Measurements from ENCODE around the gene ADAMTS12. TPM values are rescaled to one million over a fixed set of nuclear protein-coding genes. Genes with fewer than 3 reads are reported as not detected.
"Not testable (repeated sequence)": the region's sequence is repeated elsewhere in the genome, so short reads cannot be mapped to it uniquely, and the experiment has no call there.

ADAMTS12 gene
- total and polyA plus RNA-seq, 2 experiments from 2014 or later = 7.8 to 11.5 TPM

DNA sequence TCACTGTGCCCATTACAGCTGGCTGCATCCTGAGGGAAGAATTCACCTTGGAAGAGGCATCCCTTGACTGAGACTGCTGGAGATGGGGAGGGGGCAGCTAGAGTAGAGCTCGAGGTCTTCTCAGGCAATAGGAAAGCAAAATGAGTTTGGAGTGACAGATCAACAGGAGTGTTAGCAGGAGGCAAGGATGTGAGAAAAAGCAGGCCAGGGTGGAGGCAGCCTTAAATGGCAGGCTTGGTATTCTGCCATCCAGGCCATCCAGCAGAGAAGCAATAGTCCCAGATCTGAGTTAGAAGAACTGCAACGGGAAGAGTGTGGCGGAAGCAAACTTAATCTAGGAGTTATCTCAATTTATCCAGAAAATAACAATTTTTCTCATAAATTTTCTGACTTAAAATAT is 6.1 kb downstream of the ADAMTS12 start:
- in situ Hi-C loops (cut with MboI) = no loop called here
- Histone ChIP-seq H3K4me1 (ENCODE audit: insufficient read depth) (peaks cover 22% of the 10 kb centered on the region), H3K9ac (no peak overlapping the region), H3K4me3 (no peak overlapping the region), H3F3A (ENCODE audit: insufficient read depth) (peaks cover 3% of the 10 kb centered on the region; the same call in 1 of the 2 replicates), H3K9me3 (ENCODE audit: low read depth) (no peaks in the 10 kb centered on the region), H3K79me2 (ENCODE audit: insufficient read depth) (peaks cover 65% of the 10 kb centered on the region), H2AFZ (no peak overlapping the region), H3K27me3 (replicated peaks; ENCODE audit: insufficient read depth) (no peaks in the 10 kb centered on the region), H3K4me2 (ENCODE audit: unreplicated experiment) (no peak overlapping the region), H4K20me1 (ENCODE audit: insufficient read depth) (no peaks in the 10 kb centered on the region), H3K36me3 (ENCODE audit: low read depth) (no peaks in the 10 kb centered on the region), H3K9me2 (ENCODE audit: insufficient read depth) (no peaks in the 10 kb centered on the region), H3K27ac (no peak overlapping the region)
- 57 to 61% methylated on average over 3 of the region's 3 CpGs for whole genome bisulfite sequencing, 2 experiments (ENCODE audit: low coverage in 1 of 2, low lambda C conversion rate in 2 of 2, missing lambda C conversion rate in 2 of 2)
- DNase-seq = no peak
- no peak for TF ChIP-seq EZH2 (IDR thresholded peaks at IDR 0.05; ENCODE audit: insufficient read depth, poor library complexity, severe bottlenecking)
- TF ChIP-seq EZH2phosphoT487 (IDR thresholded peaks at IDR 0.05; ENCODE audit: insufficient read depth, low read depth) = no peak

DNA sequence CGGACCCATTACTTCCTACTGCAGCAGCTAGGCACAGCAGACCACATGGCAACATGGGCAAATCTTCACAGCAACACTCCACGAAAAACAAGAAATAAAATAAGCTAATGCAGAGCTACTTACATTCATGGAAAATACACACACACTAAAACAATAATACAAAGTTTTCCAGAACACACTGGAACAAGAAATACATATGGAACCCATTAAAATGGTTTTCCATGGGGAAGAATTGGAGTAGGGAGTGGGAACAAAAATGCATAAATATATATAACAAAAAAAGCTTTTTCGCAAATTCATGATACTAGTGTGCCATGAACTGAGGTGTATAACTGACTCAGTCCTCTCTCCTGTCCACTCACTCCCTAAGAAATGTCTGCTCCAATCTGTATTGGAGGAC is 8.3 kb downstream of the ADAMTS12 start:
- WGBS, 2 experiments (ENCODE audit: low coverage in 1 of 2, low lambda C conversion rate in 2 of 2, missing lambda C conversion rate in 2 of 2) = 86 to 95% methylated on average over 3 of the region's 3 CpGs
- H2AFZ ChIP-seq = no peak overlapping the region
- no peaks in the 10 kb centered on the region for H3K9me2 ChIP-seq (ENCODE audit: insufficient read depth)
- H3K27me3 ChIP-seq (replicated peaks; ENCODE audit: insufficient read depth) = no peaks in the 10 kb centered on the region
- no peaks in the 10 kb centered on the region for H3K36me3 ChIP-seq (ENCODE audit: low read depth)
- no peaks in the 10 kb centered on the region for H3F3A ChIP-seq (ENCODE audit: insufficient read depth)
- H3K27ac ChIP-seq = no peak overlapping the region
- peaks cover 44% of the 10 kb centered on the region for H3K79me2 ChIP-seq (ENCODE audit: insufficient read depth)
- no peak overlapping the region for H3K4me2 ChIP-seq (ENCODE audit: unreplicated experiment)
- no peak overlapping the region for H3K4me3 ChIP-seq
- no peaks in the 10 kb centered on the region for H3K9me3 ChIP-seq (ENCODE audit: low read depth)
- H4K20me1 ChIP-seq (ENCODE audit: insufficient read depth) = no peaks in the 10 kb centered on the region
- TF ChIP-seq EZH2 (IDR thresholded peaks at IDR 0.05; ENCODE audit: insufficient read depth, poor library complexity, severe bottlenecking) (no peak), EZH2phosphoT487 (IDR thresholded peaks at IDR 0.05; ENCODE audit: insufficient read depth, low read depth) (no peak)
- no peak for DNase-seq
- H3K9ac ChIP-seq = no peak overlapping the region
- in situ Hi-C loops (cut with MboI) = no loop called here
- peaks cover 3% of the 10 kb centered on the region for H3K4me1 ChIP-seq (ENCODE audit: insufficient read depth)

DNA sequence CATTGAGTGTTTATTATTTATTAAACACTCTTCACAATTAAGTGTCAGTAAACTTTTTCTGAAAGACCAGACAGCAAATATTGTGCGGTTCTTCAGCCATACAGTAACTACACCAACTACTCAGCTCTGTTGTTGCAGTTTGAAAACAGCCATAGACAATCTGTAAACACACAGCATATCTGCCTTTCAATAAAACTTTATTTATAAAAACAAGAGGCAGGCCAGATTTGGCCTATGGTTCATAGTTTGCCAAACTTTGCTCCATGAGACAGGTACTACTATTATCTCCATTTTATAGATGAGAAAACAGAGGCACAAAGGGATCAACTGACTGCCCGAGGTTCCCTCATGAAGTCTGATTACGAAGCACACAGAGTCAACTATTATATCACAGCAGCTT is 11.5 kb downstream of the ADAMTS12 start:
- H3K9ac ChIP-seq = no peak overlapping the region
- H3K36me3 ChIP-seq (ENCODE audit: low read depth) = no peaks in the 10 kb centered on the region
- no peak overlapping the region for H3K4me2 ChIP-seq (ENCODE audit: unreplicated experiment)
- H3F3A ChIP-seq (ENCODE audit: insufficient read depth) = no peaks in the 10 kb centered on the region
- in situ Hi-C loops (cut with MboI) = no loop called here
- no peaks in the 10 kb centered on the region for H3K9me2 ChIP-seq (ENCODE audit: insufficient read depth)
- TF ChIP-seq EZH2 (IDR thresholded peaks at IDR 0.05; ENCODE audit: insufficient read depth, poor library complexity, severe bottlenecking) = no peak
- no peak for TF ChIP-seq EZH2phosphoT487 (IDR thresholded peaks at IDR 0.05; ENCODE audit: insufficient read depth, low read depth)
- no peak for DNase-seq
- 93 to 99% methylated on average over 3 of the region's 3 CpGs for WGBS, 2 experiments (ENCODE audit: low coverage in 1 of 2, low lambda C conversion rate in 2 of 2, missing lambda C conversion rate in 2 of 2)
- no peak overlapping the region for H2AFZ ChIP-seq
- no peaks in the 10 kb centered on the region for H3K9me3 ChIP-seq (ENCODE audit: low read depth)
- H4K20me1 ChIP-seq (ENCODE audit: insufficient read depth) = no peaks in the 10 kb centered on the region
- no peak overlapping the region for H3K4me3 ChIP-seq
- peaks cover 26% of the 10 kb centered on the region for H3K79me2 ChIP-seq (ENCODE audit: insufficient read depth)
- no peaks in the 10 kb centered on the region for H3K27me3 ChIP-seq (replicated peaks; ENCODE audit: insufficient read depth)
- H3K4me1 ChIP-seq (ENCODE audit: insufficient read depth) = peaks cover 9% of the 10 kb centered on the region; the same call in 1 of the 2 replicates
- H3K27ac ChIP-seq = no peak overlapping the region

DNA sequence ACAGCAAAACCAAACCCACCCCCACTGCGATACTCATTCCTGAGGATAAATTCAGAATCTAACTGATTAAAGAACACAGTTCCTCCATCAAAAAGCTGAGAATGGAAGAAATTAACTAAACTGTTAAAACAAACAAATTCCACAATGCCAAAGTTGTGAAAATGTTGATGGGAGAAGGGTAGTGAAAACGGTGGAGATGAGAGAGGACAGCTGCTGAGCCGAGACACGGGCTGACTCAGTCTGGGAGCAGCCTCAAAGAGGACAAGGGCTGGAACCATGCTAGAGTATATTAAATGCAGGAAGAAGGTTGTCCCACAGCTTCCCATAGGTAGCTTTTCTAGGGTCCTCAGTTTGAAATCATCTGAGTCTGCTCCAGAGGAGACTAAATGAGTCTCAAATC is 14.3 kb downstream of the ADAMTS12 start:
- H3K9me3 ChIP-seq (ENCODE audit: low read depth) = no peaks in the 10 kb centered on the region
- H3K4me1 ChIP-seq (ENCODE audit: insufficient read depth) = peaks cover 9% of the 10 kb centered on the region; the same call in 1 of the 2 replicates
- H3F3A ChIP-seq (ENCODE audit: insufficient read depth) = no peaks in the 10 kb centered on the region
- H3K27me3 ChIP-seq (replicated peaks; ENCODE audit: insufficient read depth) = no peaks in the 10 kb centered on the region
- no peaks in the 10 kb centered on the region for H3K36me3 ChIP-seq (ENCODE audit: low read depth)
- 0 out of 2 replicates have a peak overlapping the region, but pooled peaks have one; percentile 22 for H3K9ac ChIP-seq
- H3K4me2 ChIP-seq (ENCODE audit: unreplicated experiment) = peak overlapping the region; percentile 74
- peaks cover 13% of the 10 kb centered on the region for H3K79me2 ChIP-seq (ENCODE audit: insufficient read depth)
- DNase-seq = peak; percentile 52
- WGBS, 2 experiments (ENCODE audit: low coverage in 1 of 2, low lambda C conversion rate in 2 of 2, missing lambda C conversion rate in 2 of 2) = 19 to 22% methylated on average over 4 of the region's 4 CpGs
- no peaks in the 10 kb centered on the region for H3K9me2 ChIP-seq (ENCODE audit: insufficient read depth)
- H2AFZ ChIP-seq = peak overlapping the region; percentile 76
- no peak overlapping the region for H3K27ac ChIP-seq
- no peaks in the 10 kb centered on the region for H4K20me1 ChIP-seq (ENCODE audit: insufficient read depth)
- H3K4me3 ChIP-seq = peak overlapping the region; percentile 48
- in situ Hi-C loops (cut with MboI) = no loop called here
- TF ChIP-seq EZH2 (IDR thresholded peaks at IDR 0.05; ENCODE audit: insufficient read depth, poor library complexity, severe bottlenecking) = no peak
- TF ChIP-seq EZH2phosphoT487 (IDR thresholded peaks at IDR 0.05; ENCODE audit: insufficient read depth, low read depth) = no peak

DNA sequence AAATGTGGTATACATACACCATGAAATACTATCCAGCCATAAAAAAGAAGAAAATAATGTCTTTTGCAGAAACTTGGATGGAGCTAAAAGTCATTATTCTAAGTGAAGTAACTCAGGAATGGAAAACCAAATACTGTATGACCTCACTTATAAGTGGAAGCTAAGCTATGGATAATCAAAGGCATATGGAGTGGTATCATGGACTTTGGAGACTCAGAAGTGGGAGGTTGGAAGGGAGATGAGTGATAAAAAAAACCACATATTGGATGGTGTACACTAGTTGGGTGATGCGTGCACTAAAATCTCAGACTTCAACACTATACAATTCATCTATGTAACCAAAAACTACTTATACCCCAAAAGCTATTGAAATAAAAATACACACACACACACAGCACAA is 24.5 kb downstream of the ADAMTS12 start:
- Histone ChIP-seq H3K9me2 (ENCODE audit: insufficient read depth) (no peaks in the 10 kb centered on the region), H3K27me3 (replicated peaks; ENCODE audit: insufficient read depth) (no peaks in the 10 kb centered on the region), H2AFZ (no peak overlapping the region), H3K9ac (no peak overlapping the region), H3K4me3 (no peak overlapping the region), H3F3A (ENCODE audit: insufficient read depth) (no peaks in the 10 kb centered on the region), H3K36me3 (ENCODE audit: low read depth) (no peaks in the 10 kb centered on the region; the same call in 1 of the 2 replicates), H3K4me1 (ENCODE audit: insufficient read depth) (no peaks in the 10 kb centered on the region), H3K79me2 (ENCODE audit: insufficient read depth) (peaks cover 38% of the 10 kb centered on the region), H3K4me2 (ENCODE audit: unreplicated experiment) (no peak overlapping the region), H4K20me1 (ENCODE audit: insufficient read depth) (no peaks in the 10 kb centered on the region), H3K9me3 (ENCODE audit: low read depth) (no peaks in the 10 kb centered on the region), H3K27ac (no peak overlapping the region)
- DNase-seq = peak; percentile 34
- TF ChIP-seq EZH2phosphoT487 (IDR thresholded peaks at IDR 0.05; ENCODE audit: insufficient read depth, low read depth) (no peak), EZH2 (IDR thresholded peaks at IDR 0.05; ENCODE audit: insufficient read depth, poor library complexity, severe bottlenecking) (no peak)
- 97 to 100% methylated on average over 1 of the region's 1 CpG for WGBS, 2 experiments (ENCODE audit: low coverage in 1 of 2, low lambda C conversion rate in 2 of 2, missing lambda C conversion rate in 2 of 2)
- in situ Hi-C loops (cut with MboI) = no loop called here

DNA sequence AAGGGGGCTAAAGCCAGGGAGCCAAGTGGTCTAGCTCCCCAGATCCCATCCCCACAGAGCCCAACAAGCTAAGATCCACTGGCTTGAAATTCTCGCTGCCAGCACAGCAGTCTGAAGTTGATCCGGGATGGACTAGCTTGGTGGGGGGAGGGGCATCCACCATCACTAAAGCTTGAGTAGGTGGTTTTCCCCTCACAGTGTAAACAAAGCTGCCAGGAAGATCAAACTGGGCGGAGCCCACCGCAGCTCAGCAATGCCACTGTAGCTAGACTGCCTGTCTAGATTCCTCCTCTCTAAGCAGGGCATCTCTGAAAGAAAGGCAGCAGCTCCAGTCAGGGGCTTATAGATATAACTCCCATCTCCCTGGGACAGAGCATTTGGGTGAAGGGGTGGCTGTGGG is 32.6 kb downstream of the ADAMTS12 start:
- H4K20me1 ChIP-seq (ENCODE audit: insufficient read depth); H3K4me3 ChIP-seq; H2AFZ ChIP-seq; H3K4me2 ChIP-seq (ENCODE audit: unreplicated experiment); in situ Hi-C loops (cut with MboI); DNase-seq; H3K9me2 ChIP-seq (ENCODE audit: insufficient read depth); H3K9me3 ChIP-seq (ENCODE audit: low read depth); H3K27me3 ChIP-seq (replicated peaks; ENCODE audit: insufficient read depth); H3K36me3 ChIP-seq (ENCODE audit: low read depth); H3K27ac ChIP-seq; H3K9ac ChIP-seq: not testable (repeated sequence)
- WGBS, 2 experiments (ENCODE audit: low coverage in 1 of 2, low lambda C conversion rate in 2 of 2, missing lambda C conversion rate in 2 of 2) = 79 to 82% methylated on average over 4 of the region's 4 CpGs
- Histone ChIP-seq H3K4me1 (ENCODE audit: insufficient read depth) (peaks cover 17% of the 10 kb centered on the region), H3F3A (ENCODE audit: insufficient read depth) (peaks cover 16% of the 10 kb centered on the region), H3K79me2 (ENCODE audit: insufficient read depth) (peaks cover 70% of the 10 kb centered on the region)

Measured in GM23248 (cell line).